NB4 (cell line): ENCODE results near the gene EXTL1.

Experiments used
- CTCF ChIP-seq: IDR thresholded peaks from one replicate; pipeline ENCODE4 v1.5.1; 2012; ENCODE audit warnings: low read depth, low read length
- MAX ChIP-seq: IDR thresholded peaks from 2 replicates; pipeline ENCODE4 v1.6.1; 2011; ENCODE audit warnings: low read depth, low read length
- POLR2A ChIP-seq: IDR thresholded peaks from 2 replicates; pipeline ENCODE4 v1.6.1; 2011; ENCODE audit warnings: mild to moderate bottlenecking; ENCODE audit not compliant: insufficient read length; ENCODE audit errors: extremely low read depth

GRCh38 chr1:26014179-26014578, 7.4 kb upstream of the EXTL1 start:
- TF ChIP-seq CTCF (no peak), POLR2A (no peak), MAX (no peak)
